ENCODE data around the gene SKIDA1. TPM values are rescaled to one million over a fixed set of nuclear protein-coding genes. Genes with fewer than 3 reads are reported as not detected.
"Not testable (repeated sequence)": the region's sequence is repeated elsewhere in the genome, so short reads cannot be mapped to it uniquely, and the experiment has no call there.

Gene SKIDA1
- 1 to 10 TPM in 2 of 6 donors, under 1 TPM in 4; under 0.01 to 1.6 (median 0.86) TPM for total RNA-seq

- 1 to 2% methylated on average over 24 to 44 of the region's 64 CpGs for WGBS, 2 donors
- TF ChIP-seq POLR2AphosphoS5 (IDR thresholded peaks at IDR 0.05): peak; percentile 3 to 60
- TF ChIP-seq, protein P1, sequence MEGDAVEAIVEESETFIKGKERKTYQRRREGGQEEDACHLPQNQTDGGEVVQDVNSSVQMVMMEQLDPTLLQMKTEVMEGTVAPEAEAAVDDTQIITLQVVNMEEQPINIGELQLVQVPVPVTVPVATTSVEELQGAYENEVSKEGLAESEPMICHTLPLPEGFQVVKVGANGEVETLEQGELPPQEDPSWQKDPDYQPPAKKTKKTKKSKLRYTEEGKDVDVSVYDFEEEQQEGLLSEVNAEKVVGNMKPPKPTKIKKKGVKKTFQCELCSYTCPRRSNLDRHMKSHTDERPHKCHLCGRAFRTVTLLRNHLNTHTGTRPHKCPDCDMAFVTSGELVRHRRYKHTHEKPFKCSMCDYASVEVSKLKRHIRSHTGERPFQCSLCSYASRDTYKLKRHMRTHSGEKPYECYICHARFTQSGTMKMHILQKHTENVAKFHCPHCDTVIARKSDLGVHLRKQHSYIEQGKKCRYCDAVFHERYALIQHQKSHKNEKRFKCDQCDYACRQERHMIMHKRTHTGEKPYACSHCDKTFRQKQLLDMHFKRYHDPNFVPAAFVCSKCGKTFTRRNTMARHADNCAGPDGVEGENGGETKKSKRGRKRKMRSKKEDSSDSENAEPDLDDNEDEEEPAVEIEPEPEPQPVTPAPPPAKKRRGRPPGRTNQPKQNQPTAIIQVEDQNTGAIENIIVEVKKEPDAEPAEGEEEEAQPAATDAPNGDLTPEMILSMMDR (IDR thresholded peaks at IDR 0.05): no peak
- peak in 2 of 4 donors; percentile 43 to 49 for TF ChIP-seq POLR2A (IDR thresholded peaks at IDR 0.05)
- H3K4me1 ChIP-seq: peaks cover 0 to 11% (median 4%) of the 10 kb centered on the region in 4 donors
- no peaks in the 10 kb centered on the region for H3K27me3 ChIP-seq
- DNase-seq: peak; percentile 87 to 97
- H3K36me3 ChIP-seq: no peaks in the 10 kb centered on the region
- H3K27ac ChIP-seq: peak within 1 kb of the TSS; percentile 97 to 99 (median 98)
- no peaks in the 10 kb centered on the region for H3K9me3 ChIP-seq
- peak; percentile 90 to 92 for ATAC-seq (ENCODE audit: low FRiP score in 2 of 2)
- peak within 1 kb of the TSS; percentile 50 to 79 (median 63) for H3K4me3 ChIP-seq
Observed at GRCh38 chr10:21525367-21526187, at the start of gene SKIDA1. Gene SKIDA1, minus strand, starts transcription at chr10:21525682. Its CDS starts 7,860 bp downstream, at chr10:21517822.

GRCh38 chr10:21574514-21574913 is 49.0 kb upstream of the SKIDA1 start:
- H3K27ac ChIP-seq; H3K27me3 ChIP-seq; H3K9me3 ChIP-seq; H3K4me3 ChIP-seq; ATAC-seq (ENCODE audit: low FRiP score in 2 of 2); H3K36me3 ChIP-seq; DNase-seq: not testable (repeated sequence)
- H3K4me1 ChIP-seq: peaks cover 0 to 25% (median 8%) of the 10 kb centered on the region in 4 donors
- WGBS, 2 donors: 89 to 93% methylated on average over 2 of the region's 2 CpGs

DNA sequence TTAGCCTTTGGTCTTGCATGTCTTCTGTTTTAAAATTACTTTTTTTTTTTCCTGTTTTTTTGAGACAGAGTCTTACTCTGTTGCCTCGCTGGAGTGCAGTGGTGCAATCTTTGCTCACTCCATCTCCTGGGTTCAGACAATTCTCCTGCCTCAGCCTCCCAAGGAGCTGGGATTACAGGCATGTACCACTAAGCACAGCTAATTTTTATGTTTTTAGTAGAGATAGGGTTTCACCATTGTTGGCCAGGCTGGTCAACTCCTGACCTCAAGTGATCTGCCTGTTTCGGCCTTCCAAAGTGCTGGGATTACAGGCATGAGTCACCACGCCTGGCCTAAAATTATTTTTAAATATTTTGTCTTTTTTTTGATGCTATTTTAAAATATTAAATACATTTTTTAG is 47.1 kb upstream of the SKIDA1 start:
- Histone ChIP-seq H3K27ac (no peak overlapping the region), H3K4me1 (peaks cover 0 to 17% (median 8%) of the 10 kb centered on the region in 4 donors), H3K36me3 (peaks cover 0 to 3% (median 0%) of the 10 kb centered on the region in 4 donors), H3K4me3 (no peak overlapping the region), H3K9me3 (no peaks in the 10 kb centered on the region), H3K27me3 (no peaks in the 10 kb centered on the region)
- WGBS, 2 donors: 71 to 84% methylated on average over 3 of the region's 3 CpGs
- peak in 1 of 2 donors; percentile 74 for ATAC-seq (ENCODE audit: low FRiP score in 2 of 2)
- DNase-seq: no peak
- no peak for TF ChIP-seq POLR2AphosphoS5 (IDR thresholded peaks at IDR 0.05)
- TF ChIP-seq POLR2A (IDR thresholded peaks at IDR 0.05): no peak
- TF ChIP-seq, protein P1 (IDR thresholded peaks at IDR 0.05): no peak
- TF ChIP-seq EP300 (IDR thresholded peaks at IDR 0.05): no peak

DNA sequence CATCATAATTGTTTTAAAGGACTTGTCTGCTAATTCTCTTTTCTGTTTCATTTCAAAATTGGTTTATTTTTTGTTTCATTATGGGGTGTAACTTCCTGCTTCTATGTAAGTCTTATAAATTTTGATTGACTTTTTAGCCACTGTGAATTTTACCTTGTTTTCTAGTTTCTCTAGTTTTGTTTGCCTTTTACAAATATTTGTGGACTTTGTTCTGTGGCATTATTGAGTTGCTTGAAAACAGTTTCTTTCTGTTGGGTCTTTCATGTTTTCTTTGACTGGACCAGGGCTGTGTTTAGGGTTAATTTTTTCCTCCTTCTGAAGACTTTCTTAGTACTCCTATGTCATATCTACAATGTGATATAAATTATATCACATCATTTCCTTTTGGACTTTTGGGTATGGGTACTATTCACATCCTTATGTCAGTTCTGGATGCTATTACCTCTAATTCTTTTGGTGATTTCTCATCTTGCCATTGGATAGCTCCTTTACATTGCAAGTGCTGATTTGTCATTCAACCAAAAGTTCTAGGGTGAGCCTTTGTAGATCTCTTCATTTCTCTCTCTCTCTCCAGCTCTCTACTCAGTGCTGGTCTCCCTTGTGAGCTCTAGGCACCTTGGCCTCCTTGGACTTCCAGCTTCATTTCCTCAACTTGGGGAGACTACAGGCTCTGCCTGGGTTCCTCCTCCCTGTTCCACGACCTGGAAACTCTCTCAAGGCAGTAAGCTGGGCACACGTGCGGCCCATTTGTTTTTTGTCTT is 45.5 kb upstream of the SKIDA1 start:
- TF ChIP-seq EP300 (IDR thresholded peaks at IDR 0.05) (no peak), POLR2AphosphoS5 (IDR thresholded peaks at IDR 0.05) (no peak), POLR2A (IDR thresholded peaks at IDR 0.05) (no peak)
- TF ChIP-seq, protein P1 (IDR thresholded peaks at IDR 0.05): no peak
- DNase-seq (no peak), ATAC-seq (ENCODE audit: low FRiP score in 2 of 2) (no peak)
- Histone ChIP-seq H3K36me3 (peaks cover 0 to 7% (median 0%) of the 10 kb centered on the region in 4 donors), H3K9me3 (no peaks in the 10 kb centered on the region), H3K27ac (no peak overlapping the region), H3K4me1 (peaks cover 0 to 17% (median 8%) of the 10 kb centered on the region in 4 donors), H3K4me3 (no peak overlapping the region), H3K27me3 (no peaks in the 10 kb centered on the region)
- WGBS, 2 donors: 74 to 92% methylated on average over 3 of the region's 3 CpGs

DNA sequence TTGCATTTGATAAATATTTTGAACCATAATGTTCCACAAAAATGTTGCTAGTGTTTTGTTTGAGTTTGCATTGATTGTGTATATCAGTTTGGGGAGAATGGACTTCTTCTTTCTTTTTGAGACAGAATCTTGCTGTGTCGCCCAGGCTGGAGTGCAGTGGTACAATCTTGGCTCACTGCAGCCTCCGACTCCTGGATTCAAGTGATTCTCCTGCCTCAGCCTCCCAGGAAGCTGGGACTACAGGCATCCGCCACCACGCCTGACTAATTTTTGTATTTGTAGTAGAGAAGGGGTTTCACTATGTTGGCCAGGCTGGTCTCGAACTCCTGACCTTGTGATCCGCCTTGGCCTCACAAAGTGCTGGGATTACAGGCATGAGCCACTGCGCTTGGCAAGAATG is 33.5 kb upstream of the SKIDA1 start:
- not testable (repeated sequence) for H3K27me3 ChIP-seq; H3K9me3 ChIP-seq; ATAC-seq (ENCODE audit: low FRiP score in 2 of 2); H3K27ac ChIP-seq; H3K4me1 ChIP-seq; DNase-seq; H3K4me3 ChIP-seq
- H3K36me3 ChIP-seq: peaks cover 0 to 58% (median 29%) of the 10 kb centered on the region in 4 donors
- 96 to 98% methylated on average over 7 of the region's 7 CpGs for WGBS, 2 donors
